Liver (tissue), 9 donors: Measurements from ENCODE around the gene FES. TPM values are rescaled to one million over a fixed set of nuclear protein-coding genes. Genes with fewer than 3 reads are reported as not detected.

ENCODE experiments used
- DNase-seq: peaks from one replicate; pipeline ENCODE4 v3.0.0-alpha.2; 2017; ENCODE audit warnings: low spot score
- H3K27ac ChIP-seq, 2 donors: one replicate each; pipeline ENCODE4 v1.7.0; 2013; ENCODE audit warnings: inconsistent platforms in 2 of 2, low read length in 2 of 2, control low read depth in 1 of 2, low read depth in 1 of 2, mild to moderate bottlenecking in 1 of 2
- H3K27me3 ChIP-seq, 4 donors: one replicate each; pipeline versions ENCODE4 v1.6.1 to v1.7.0; 2013; ENCODE audit warnings: low read length in 3 of 4, inconsistent platforms in 1 of 4, mild to moderate bottlenecking in 1 of 4, moderate library complexity in 1 of 4; ENCODE audit not compliant: control insufficient read depth in 4 of 4, insufficient read depth in 4 of 4
- H3K36me3 ChIP-seq, 4 donors: one replicate each; pipeline versions ENCODE4 v1.6.1 to v1.7.0; 2013; ENCODE audit warnings: low read length in 3 of 4, mild to moderate bottlenecking in 3 of 4, low read depth in 1 of 4, moderate library complexity in 1 of 4; ENCODE audit not compliant: control insufficient read depth in 4 of 4, insufficient read depth in 3 of 4
- H3K4me1 ChIP-seq, 4 donors: one replicate each; pipeline versions ENCODE4 v1.6.1 to v1.7.0; 2013; ENCODE audit warnings: low read length in 3 of 4, mild to moderate bottlenecking in 3 of 4, moderate library complexity in 1 of 4; ENCODE audit not compliant: control insufficient read depth in 4 of 4, insufficient read depth in 4 of 4
- H3K4me3 ChIP-seq, 3 donors: one replicate each; pipeline versions ENCODE4 v1.6.1 to v1.7.0; 2013; ENCODE audit warnings: low read length in 3 of 3, control low read depth in 1 of 3, low read depth in 1 of 3, mild to moderate bottlenecking in 1 of 3
- H3K9ac ChIP-seq, 2 donors: one replicate each; pipeline ENCODE4 v1.7.0; 2013; ENCODE audit warnings: low read length in 2 of 2, mild to moderate bottlenecking in 2 of 2, moderate library complexity in 2 of 2, control low read depth in 1 of 2, low read depth in 1 of 2
- H3K9me3 ChIP-seq, 4 donors: one replicate each; pipeline versions ENCODE4 v1.6.1 to v1.7.0; 2013; ENCODE audit warnings: low read length in 3 of 4; ENCODE audit not compliant: control insufficient read depth in 4 of 4
- EGR1 ChIP-seq, 2 donors: IDR thresholded peaks; 2 replicates each; pipeline ENCODE4 v1.6.1; 2016 to 2018; ENCODE audit warnings: antibody characterized with exemption in 2 of 2, low read depth in 2 of 2
- GABPA ChIP-seq, 2 donors: IDR thresholded peaks in 1 of 2; conservative IDR thresholded peaks in 1 of 2; 2 replicates each; pipeline ENCODE4 v1.6.1; 2016; ENCODE audit warnings: antibody characterized with exemption in 2 of 2, mild to moderate bottlenecking in 1 of 2, moderate library complexity in 1 of 2
- HNF4A ChIP-seq, 2 donors: conservative IDR thresholded peaks; 2 replicates each; pipeline ENCODE4 v1.6.1; 2016; ENCODE audit warnings: antibody characterized with exemption in 2 of 2, mild to moderate bottlenecking in 2 of 2
- NR2F2 ChIP-seq: IDR thresholded peaks from 2 replicates; pipeline ENCODE4 v1.6.1; 2016; ENCODE audit warnings: antibody characterized with exemption
- RAD21 ChIP-seq, 2 donors: IDR thresholded peaks; 2 replicates each; pipeline ENCODE4 v1.6.1; 2016; ENCODE audit warnings: antibody characterized with exemption in 2 of 2, mild to moderate bottlenecking in 2 of 2
- RXRA ChIP-seq, 2 donors: IDR thresholded peaks; 2 replicates each; pipeline ENCODE4 v1.6.1; 2017 to 2018; ENCODE audit warnings: antibody characterized with exemption in 2 of 2, mild to moderate bottlenecking in 1 of 2
- SP1 ChIP-seq: IDR thresholded peaks from 2 replicates; pipeline ENCODE4 v1.6.1; 2018; ENCODE audit warnings: antibody characterized with exemption, mild to moderate bottlenecking
- TAF1 ChIP-seq: conservative IDR thresholded peaks from 2 replicates; pipeline ENCODE4 v1.6.1; 2016; ENCODE audit warnings: antibody characterized with exemption, mild to moderate bottlenecking
- WGBS: extraction: QIAGEN DNeasy Blood & Tissue Kit; methylation state at CpG from one replicate; pipeline ENCODE4 v1.1.7; 2013; 5-methylcytosine and 5-hydroxymethylcytosine counted together
- polyA plus RNA-seq, 2 donors: library from polyadenylated mRNA; stranded (reverse) in 1 of 2; unstranded in 1 of 2; fragments of 200-250 nt in 1 of 2; fragments of >200 nt in 1 of 2; fragmentation: Nextera tagmentation in 1 of 2; extraction: Ambion mirVana in 1 of 2; gene quantifications; one replicate each; pipeline versions ENCODE4 v1.2.1 to v1.2.3, GENCODE V29; 2013 to 2015
- total RNA-seq, 2 donors: library from RNA; depleted of rRNA; stranded (reverse); fragments of >200 nt; gene quantifications; one replicate each; pipeline ENCODE4 v1.2.3, GENCODE V29; 2014
- TF ChIP-seq, protein P1 (sequence below): IDR thresholded peaks from 2 replicates; pipeline ENCODE4 v1.6.1; 2016; ENCODE audit warnings: antibody characterized with exemption, mild to moderate bottlenecking
- TF ChIP-seq, protein P2 (sequence below): IDR thresholded peaks from 2 replicates; pipeline ENCODE4 v1.6.1; 2016; ENCODE audit warnings: antibody characterized with exemption
- TF ChIP-seq, protein P3 (sequence below): fragments of 150-350 bp; IDR thresholded peaks from 2 replicates; pipeline ENCODE4 v1.5.1; 2017; ENCODE audit warnings: improper control_type of control experiment, low read depth, low read length; ENCODE audit not compliant: missing input control
- TF ChIP-seq, protein P4 (sequence below): IDR thresholded peaks from 2 replicates; pipeline ENCODE4 v1.6.1; 2016; ENCODE audit warnings: antibody characterized with exemption
- donor health status: healthy.
- donor health status: healthy.
- donor health status: healthy.
- donor health status: healthy.
- donor health status: healthy.

FES gene
- total and polyA plus RNA-seq, 4 donors, result 12.1 to 43.1 (median 28.8) TPM

DNA sequence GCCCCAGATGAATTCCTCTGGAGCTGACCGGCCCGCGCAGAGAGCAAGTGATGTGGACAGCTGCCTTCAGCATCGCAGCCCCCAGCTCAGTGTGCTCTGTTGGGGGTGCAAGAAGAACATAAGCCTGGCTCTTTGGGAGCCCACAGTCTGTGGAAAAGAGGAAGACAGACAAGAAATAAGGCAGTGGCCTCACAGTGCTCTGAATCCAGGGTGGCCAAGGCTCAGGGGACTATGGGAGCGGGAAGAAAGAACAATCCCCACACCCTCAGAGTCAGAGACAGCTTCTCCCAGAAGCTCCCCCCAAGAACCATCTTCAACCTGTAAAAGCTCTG is 48.3 kb downstream of the FES start:
- Histone ChIP-seq H3K27me3 (no peaks in the 10 kb centered on the region), H3K4me1 (peaks cover 2 to 51% (median 32%) of the 10 kb centered on the region in 4 donors), H3K9ac (no peak overlapping the region), H3K9me3 (no peaks in the 10 kb centered on the region), H3K27ac (peak overlapping the region; percentile 93 to 94), H3K36me3 (no peaks in the 10 kb centered on the region), H3K4me3 (peak overlapping the region in 1 of 3 donors; percentile 74)
- 19% methylated on average over 5 of the region's 5 CpGs for WGBS
- TF ChIP-seq, protein P1, sequence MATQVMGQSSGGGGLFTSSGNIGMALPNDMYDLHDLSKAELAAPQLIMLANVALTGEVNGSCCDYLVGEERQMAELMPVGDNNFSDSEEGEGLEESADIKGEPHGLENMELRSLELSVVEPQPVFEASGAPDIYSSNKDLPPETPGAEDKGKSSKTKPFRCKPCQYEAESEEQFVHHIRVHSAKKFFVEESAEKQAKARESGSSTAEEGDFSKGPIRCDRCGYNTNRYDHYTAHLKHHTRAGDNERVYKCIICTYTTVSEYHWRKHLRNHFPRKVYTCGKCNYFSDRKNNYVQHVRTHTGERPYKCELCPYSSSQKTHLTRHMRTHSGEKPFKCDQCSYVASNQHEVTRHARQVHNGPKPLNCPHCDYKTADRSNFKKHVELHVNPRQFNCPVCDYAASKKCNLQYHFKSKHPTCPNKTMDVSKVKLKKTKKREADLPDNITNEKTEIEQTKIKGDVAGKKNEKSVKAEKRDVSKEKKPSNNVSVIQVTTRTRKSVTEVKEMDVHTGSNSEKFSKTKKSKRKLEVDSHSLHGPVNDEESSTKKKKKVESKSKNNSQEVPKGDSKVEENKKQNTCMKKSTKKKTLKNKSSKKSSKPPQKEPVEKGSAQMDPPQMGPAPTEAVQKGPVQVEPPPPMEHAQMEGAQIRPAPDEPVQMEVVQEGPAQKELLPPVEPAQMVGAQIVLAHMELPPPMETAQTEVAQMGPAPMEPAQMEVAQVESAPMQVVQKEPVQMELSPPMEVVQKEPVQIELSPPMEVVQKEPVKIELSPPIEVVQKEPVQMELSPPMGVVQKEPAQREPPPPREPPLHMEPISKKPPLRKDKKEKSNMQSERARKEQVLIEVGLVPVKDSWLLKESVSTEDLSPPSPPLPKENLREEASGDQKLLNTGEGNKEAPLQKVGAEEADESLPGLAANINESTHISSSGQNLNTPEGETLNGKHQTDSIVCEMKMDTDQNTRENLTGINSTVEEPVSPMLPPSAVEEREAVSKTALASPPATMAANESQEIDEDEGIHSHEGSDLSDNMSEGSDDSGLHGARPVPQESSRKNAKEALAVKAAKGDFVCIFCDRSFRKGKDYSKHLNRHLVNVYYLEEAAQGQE, result no peak
- DNase-seq, result no peak

DNA sequence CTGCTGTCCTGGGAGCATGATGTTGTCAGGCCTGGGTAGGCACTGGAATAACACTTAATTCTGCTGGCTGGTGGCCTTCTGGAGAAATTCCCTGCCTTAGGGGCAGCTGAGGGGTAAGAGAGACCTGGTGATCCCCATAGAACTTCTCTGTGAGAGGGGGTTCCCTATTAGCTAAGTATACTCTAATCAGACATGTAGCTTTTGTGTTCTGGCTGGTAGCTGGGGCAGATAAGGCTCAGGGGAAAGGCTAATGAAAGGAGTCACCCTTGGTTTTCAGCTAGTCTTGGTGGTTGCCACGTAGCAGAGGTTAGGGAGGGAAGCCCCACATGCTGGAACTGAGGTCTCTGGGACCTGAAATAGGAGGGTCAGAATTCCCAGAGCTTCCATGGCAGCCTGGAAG is 49.0 kb downstream of the FES start:
- H3K4me3 ChIP-seq, result no peak overlapping the region
- WGBS, result 78% methylated on average over 1 of the region's 1 CpG
- no peak overlapping the region for H3K27ac ChIP-seq
- TF ChIP-seq RXRA (IDR thresholded peaks at IDR 0.05) (no peak), NR2F2 (no peak), TAF1 (no peak), GABPA (IDR thresholded peaks at IDR 0.05 in 1 of 2, conservative IDR thresholded peaks at IDR 0.05 in 1 of 2) (no peak)
- TF ChIP-seq, protein P2, sequence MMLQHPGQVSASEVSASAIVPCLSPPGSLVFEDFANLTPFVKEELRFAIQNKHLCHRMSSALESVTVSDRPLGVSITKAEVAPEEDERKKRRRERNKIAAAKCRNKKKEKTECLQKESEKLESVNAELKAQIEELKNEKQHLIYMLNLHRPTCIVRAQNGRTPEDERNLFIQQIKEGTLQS, result no peak
- TF ChIP-seq, protein P3, sequence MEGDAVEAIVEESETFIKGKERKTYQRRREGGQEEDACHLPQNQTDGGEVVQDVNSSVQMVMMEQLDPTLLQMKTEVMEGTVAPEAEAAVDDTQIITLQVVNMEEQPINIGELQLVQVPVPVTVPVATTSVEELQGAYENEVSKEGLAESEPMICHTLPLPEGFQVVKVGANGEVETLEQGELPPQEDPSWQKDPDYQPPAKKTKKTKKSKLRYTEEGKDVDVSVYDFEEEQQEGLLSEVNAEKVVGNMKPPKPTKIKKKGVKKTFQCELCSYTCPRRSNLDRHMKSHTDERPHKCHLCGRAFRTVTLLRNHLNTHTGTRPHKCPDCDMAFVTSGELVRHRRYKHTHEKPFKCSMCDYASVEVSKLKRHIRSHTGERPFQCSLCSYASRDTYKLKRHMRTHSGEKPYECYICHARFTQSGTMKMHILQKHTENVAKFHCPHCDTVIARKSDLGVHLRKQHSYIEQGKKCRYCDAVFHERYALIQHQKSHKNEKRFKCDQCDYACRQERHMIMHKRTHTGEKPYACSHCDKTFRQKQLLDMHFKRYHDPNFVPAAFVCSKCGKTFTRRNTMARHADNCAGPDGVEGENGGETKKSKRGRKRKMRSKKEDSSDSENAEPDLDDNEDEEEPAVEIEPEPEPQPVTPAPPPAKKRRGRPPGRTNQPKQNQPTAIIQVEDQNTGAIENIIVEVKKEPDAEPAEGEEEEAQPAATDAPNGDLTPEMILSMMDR, result no peak
- TF ChIP-seq, protein P4, sequence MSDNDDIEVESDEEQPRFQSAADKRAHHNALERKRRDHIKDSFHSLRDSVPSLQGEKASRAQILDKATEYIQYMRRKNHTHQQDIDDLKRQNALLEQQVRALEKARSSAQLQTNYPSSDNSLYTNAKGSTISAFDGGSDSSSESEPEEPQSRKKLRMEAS, result no peak
- H3K36me3 ChIP-seq, result no peaks in the 10 kb centered on the region
- H3K9ac ChIP-seq, result no peak overlapping the region
- no peaks in the 10 kb centered on the region for H3K27me3 ChIP-seq
- no peak for DNase-seq
- H3K4me1 ChIP-seq, result peaks cover 2 to 49% (median 32%) of the 10 kb centered on the region in 4 donors
- no peaks in the 10 kb centered on the region for H3K9me3 ChIP-seq

DNA sequence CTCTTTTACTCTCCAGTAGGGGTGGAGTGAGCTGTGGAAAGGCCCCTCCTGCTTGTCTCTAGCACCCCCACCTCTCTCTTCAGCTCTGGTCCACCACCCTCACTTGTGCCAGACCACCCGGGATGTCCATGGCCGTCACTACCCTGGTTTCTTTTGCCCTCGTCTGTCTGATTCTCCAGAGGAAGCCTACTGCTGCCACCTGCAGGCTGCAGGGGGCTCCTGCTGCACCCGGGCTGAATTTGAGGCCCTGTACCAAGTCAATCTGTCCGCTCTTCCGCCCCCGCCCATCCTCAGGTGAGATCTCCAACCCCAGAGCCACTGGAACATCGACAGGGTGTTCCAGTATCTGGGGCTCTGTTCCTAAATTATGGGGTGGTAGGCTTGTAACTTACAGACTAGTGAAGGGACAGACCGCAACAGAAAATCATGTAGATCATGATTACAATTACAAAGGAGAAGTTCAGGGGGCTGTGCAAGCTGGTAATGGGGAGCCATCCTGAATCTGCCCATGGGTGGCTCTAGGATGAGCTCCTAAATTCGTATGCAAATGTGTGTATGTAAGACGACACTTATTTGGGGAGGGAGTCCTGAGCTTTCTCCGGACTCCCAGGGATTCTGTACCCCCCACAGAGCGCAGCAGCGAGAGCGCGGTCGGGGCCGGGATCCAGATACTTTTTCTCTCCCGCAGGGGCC is 50.1 kb downstream of the FES start:
- peak overlapping the region; percentile 48 to 50 for H3K9ac ChIP-seq
- H3K4me1 ChIP-seq, result peaks cover 2 to 40% (median 30%) of the 10 kb centered on the region in 4 donors
- no peaks in the 10 kb centered on the region for H3K9me3 ChIP-seq
- H3K4me3 ChIP-seq, result peak overlapping the region in 2 of 3 donors; percentile 44 to 55
- peaks cover 0 to 3% (median 2%) of the 10 kb centered on the region in 4 donors for H3K36me3 ChIP-seq
- WGBS, result under 1% methylated on average over 19 of the region's 19 CpGs
- TF ChIP-seq, protein P3, result peak; percentile 92
- peak; percentile 7 for TF ChIP-seq NR2F2
- TF ChIP-seq RAD21 (IDR thresholded peaks at IDR 0.05), result peak; percentile 82 to 87
- TF ChIP-seq, protein P2, result no peak
- peak; percentile 36 to 66 for TF ChIP-seq EGR1 (IDR thresholded peaks at IDR 0.05; ENCODE audit: low read depth in 2 of 2)
- no peak for TF ChIP-seq SP1
- TF ChIP-seq HNF4A (conservative IDR thresholded peaks at IDR 0.05), result no peak
- H3K27me3 ChIP-seq, result no peaks in the 10 kb centered on the region
- peak overlapping the region; percentile 53 to 68 for H3K27ac ChIP-seq
- DNase-seq, result peak; percentile 88
